Prostate gland (tissue), 2 donors: Measurements from ENCODE around the gene RRP8. TPM values are rescaled to one million over a fixed set of nuclear protein-coding genes. Genes with fewer than 3 reads are reported as not detected.

Experiments
- DNase-seq: peaks from one replicate; pipeline ENCODE4 v3.0.0-alpha.2; 2019; ENCODE audit warnings: low spot score
- H3K27ac ChIP-seq, 2 donors: fragments of 200-600 bp; sonication (generic); 2 replicates each; pipeline ENCODE4 v1.5.1; 2017 to 2019
- H3K27me3 ChIP-seq: fragments of 200-600 bp; sonication (generic); replicated peaks from 2 replicates; pipeline ENCODE4 v1.5.1; 2019; ENCODE audit not compliant: insufficient read depth
- H3K36me3 ChIP-seq, 2 donors: fragments of 200-600 bp; sonication (generic); 1 replicate in 1 of 2; 2 replicates in 1 of 2; pipeline versions ENCODE4 v1.5.1 to v1.8.1; 2017 to 2019
- H3K4me1 ChIP-seq: fragments of 200-600 bp; sonication (generic); replicated peaks from 2 replicates; pipeline ENCODE4 v1.5.1; 2019
- H3K4me3 ChIP-seq, 2 donors: fragments of 200-600 bp; sonication (generic); 2 replicates each; pipeline ENCODE4 v1.5.1; 2017 to 2019
- H3K9me3 ChIP-seq: fragments of 200-600 bp; sonication (generic); 2 replicates; pipeline ENCODE4 v1.5.1; 2017
- CTCF ChIP-seq, 4 experiments: fragments of 200-600 bp in 2 of 4; fragments of 450-650 bp in 2 of 4; sonication (generic) in 2 of 4; IDR thresholded peaks; 1 replicate in 3 of 4; 2 replicates in 1 of 4; pipeline ENCODE4 v1.5.1; 2016 to 2019; ENCODE audit warnings: antibody characterized with exemption in 4 of 4, mild to moderate bottlenecking in 2 of 4, moderate library complexity in 2 of 4
- POLR2A ChIP-seq: fragments of 450-650 bp; IDR thresholded peaks from one replicate; pipeline ENCODE4 v1.6.1; 2016; ENCODE audit warnings: antibody characterized with exemption, mild to moderate bottlenecking
- POLR2AphosphoS5 ChIP-seq: sonication (generic); formaldehyde crosslinking; IDR thresholded peaks from one replicate; pipeline ENCODE4 v1.6.1; 2017; ENCODE audit warnings: antibody characterized with exemption
- WGBS: methylation state at CpG from one replicate; pipeline ENCODE4 v1.1.5; 2018; 5-methylcytosine and 5-hydroxymethylcytosine counted together
- intact Hi-C: fragments of 100-400 bp; cut with DNase I; formaldehyde crosslinking; loops from one replicate; pipeline ENCODE4 v1.14.2; 2022
- total RNA-seq, 2 donors: library from RNA; depleted of rRNA; stranded (reverse); fragments of >200 nt; gene quantifications; one replicate each; pipeline ENCODE4 v1.1.0, GENCODE V29; 2016

RRP8 gene
- total RNA-seq, 2 donors from 2014 or later, result 16.4 to 16.6 TPM

GRCh38 chr11:6559369-6559768 is 44.0 kb downstream of the RRP8 start:
- no peak for DNase-seq
- Histone ChIP-seq H3K9me3 (no peaks in the 10 kb centered on the region), H3K27ac (no peak overlapping the region), H3K27me3 (no peaks in the 10 kb centered on the region), H3K4me3 (no peak overlapping the region), H3K36me3 (no peaks in the 10 kb centered on the region), H3K4me1 (no peaks in the 10 kb centered on the region)
- intact Hi-C loops, result no loop called here
- 97% methylated on average over 1 of the region's 1 CpG for WGBS
- TF ChIP-seq CTCF (IDR thresholded peaks at IDR 0.05) (no peak), POLR2AphosphoS5 (no peak), POLR2A (no peak)

- TF ChIP-seq CTCF (IDR thresholded peaks at IDR 0.05), result no peak
- TF ChIP-seq POLR2AphosphoS5, result no peak
- TF ChIP-seq POLR2A, result no peak
- WGBS, result 92% methylated on average over 13 of the region's 14 CpGs
- Histone ChIP-seq H3K9me3 (no peaks in the 10 kb centered on the region), H3K36me3 (no peaks in the 10 kb centered on the region), H3K4me3 (no peak overlapping the region), H3K27ac (no peak overlapping the region), H3K27me3 (no peaks in the 10 kb centered on the region), H3K4me1 (no peaks in the 10 kb centered on the region)
- intact Hi-C loops, result no loop called here
- no peak for DNase-seq
Observed at GRCh38 chr11:6557761-6558674, 45.4 kb downstream of the RRP8 start.

- 95% methylated on average over 11 of the region's 11 CpGs for WGBS
- no peaks in the 10 kb centered on the region for H3K36me3 ChIP-seq
- no peaks in the 10 kb centered on the region for H3K9me3 ChIP-seq
- no peak for TF ChIP-seq POLR2AphosphoS5
- TF ChIP-seq POLR2A, result no peak
- no peak for TF ChIP-seq CTCF (IDR thresholded peaks at IDR 0.05)
- no peaks in the 10 kb centered on the region for H3K4me1 ChIP-seq
- DNase-seq, result no peak
- H3K27me3 ChIP-seq, result no peaks in the 10 kb centered on the region
- no peak overlapping the region for H3K27ac ChIP-seq
- H3K4me3 ChIP-seq, result no peak overlapping the region
- intact Hi-C loops, result no loop called here
Observed at GRCh38 chr11:6557063-6557462, 46.4 kb downstream of the RRP8 start.

GRCh38 chr11:6556139-6556949 is 47.1 kb downstream of the RRP8 start:
- no peaks in the 10 kb centered on the region for H3K27me3 ChIP-seq
- intact Hi-C loops, result no loop called here
- TF ChIP-seq POLR2AphosphoS5 (no peak), CTCF (IDR thresholded peaks at IDR 0.05) (no peak)
- H3K4me3 ChIP-seq, result no peak overlapping the region
- H3K4me1 ChIP-seq, result no peaks in the 10 kb centered on the region
- H3K9me3 ChIP-seq, result no peaks in the 10 kb centered on the region
- H3K36me3 ChIP-seq, result no peaks in the 10 kb centered on the region
- DNase-seq, result no peak
- WGBS, result 81% methylated on average over 11 of the region's 11 CpGs
- no peak overlapping the region for H3K27ac ChIP-seq
